HG02885 (cell line): ENCODE data around the gene B3GALT4.
A peak's percentile ranks its signal among the peaks of the same experiment; 100 is the strongest.
"Not testable (repeated sequence)": the region's sequence is repeated elsewhere in the genome, so short reads cannot be mapped to it uniquely, and the experiment has no call there.

Experiments used
- ATAC-seq: cut with Tn5 transposase; IDR thresholded peaks from one replicate; pipeline ENCODE4 v1.9.1; 2021; ENCODE audit warnings: mild to moderate bottlenecking; ENCODE audit not compliant: unreplicated experiment, poor library complexity

Gene B3GALT4, protein sequence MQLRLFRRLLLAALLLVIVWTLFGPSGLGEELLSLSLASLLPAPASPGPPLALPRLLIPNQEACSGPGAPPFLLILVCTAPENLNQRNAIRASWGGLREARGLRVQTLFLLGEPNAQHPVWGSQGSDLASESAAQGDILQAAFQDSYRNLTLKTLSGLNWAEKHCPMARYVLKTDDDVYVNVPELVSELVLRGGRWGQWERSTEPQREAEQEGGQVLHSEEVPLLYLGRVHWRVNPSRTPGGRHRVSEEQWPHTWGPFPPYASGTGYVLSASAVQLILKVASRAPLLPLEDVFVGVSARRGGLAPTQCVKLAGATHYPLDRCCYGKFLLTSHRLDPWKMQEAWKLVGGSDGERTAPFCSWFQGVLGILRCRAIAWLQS

DNA sequence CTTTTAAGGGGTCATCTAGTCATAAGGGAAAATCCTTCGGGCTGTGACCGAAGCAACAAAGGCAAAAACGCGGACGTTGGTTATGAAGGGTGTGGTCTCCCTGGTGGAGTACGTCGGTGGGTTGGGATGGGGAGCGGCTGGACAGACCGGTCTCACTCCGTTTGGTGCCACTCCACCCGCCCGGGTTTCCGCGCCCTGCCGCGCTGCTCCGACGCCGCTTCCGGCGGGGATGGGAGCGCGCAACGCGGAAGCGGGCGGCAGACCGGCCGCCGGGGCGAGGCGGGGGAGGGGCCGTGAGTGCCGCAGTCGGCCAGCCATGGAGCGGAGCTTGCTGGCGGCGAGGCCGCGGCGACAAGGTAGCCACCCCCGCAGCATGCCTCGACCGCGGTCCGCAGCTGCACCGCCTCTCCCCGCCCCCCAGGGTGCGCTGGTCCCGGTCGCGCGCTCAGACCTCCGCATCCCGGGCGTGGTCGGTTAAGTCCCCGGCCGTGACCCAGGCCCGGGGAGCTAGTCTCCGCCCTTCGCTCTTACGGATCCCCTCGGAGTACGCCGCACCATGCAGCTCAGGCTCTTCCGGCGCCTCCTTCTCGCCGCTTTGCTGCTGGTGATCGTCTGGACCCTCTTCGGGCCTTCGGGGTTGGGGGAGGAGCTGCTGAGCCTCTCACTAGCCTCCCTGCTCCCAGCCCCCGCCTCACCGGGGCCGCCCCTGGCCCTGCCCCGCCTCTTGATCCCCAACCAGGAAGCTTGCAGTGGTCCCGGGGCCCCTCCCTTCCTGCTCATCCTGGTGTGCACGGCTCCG, at the start of gene B3GALT4:
Gene B3GALT4 (plus strand): TSS at position 260 of the 799 bp plus-strand sequence. CDS start 297 bp downstream, at position 557.
- ATAC-seq, result peak; percentile 63

DNA sequence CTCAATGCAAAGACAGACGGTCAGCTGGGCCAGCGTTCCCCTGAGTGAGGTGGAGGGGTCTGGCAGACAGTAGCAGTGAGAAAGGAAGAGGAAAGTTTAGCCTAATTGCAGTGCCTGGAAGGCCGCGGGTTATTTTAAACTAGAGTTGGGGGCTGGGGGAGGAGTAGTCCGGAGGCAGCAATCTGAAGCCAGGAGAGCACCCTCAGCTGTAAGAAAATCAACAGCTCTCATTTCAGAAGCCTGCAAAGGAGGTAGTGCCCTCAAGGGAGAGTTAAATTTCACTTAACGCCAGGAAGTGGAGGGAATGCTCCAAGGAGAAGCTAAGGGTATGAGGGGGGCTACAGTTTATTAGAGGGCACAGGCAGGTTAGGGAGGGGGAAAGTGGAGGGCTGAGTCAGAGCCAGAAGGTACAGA, 41.7 kb upstream of the B3GALT4 start:
- ATAC-seq, result no peak

DNA sequence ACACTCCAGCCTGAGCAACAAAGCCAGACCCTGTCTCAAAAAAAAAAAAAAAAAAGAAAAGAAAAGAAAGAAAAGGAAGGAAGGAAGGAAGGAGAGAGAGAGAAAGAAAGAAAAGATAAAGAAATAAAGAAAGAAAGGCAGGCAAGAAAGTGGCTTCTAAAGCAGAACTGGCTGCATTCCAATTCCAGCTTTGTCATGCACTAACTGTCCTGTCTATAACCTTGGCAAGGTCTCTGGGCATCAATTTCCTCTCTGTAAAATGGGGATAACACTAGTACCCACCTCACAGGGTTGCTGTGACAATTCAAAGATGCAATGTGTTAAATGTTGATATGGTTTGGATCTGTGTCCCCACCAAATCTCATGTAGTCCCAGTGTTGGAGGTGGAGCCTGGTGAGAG, 40.6 kb upstream of the B3GALT4 start:
- ATAC-seq, result no peak

DNA sequence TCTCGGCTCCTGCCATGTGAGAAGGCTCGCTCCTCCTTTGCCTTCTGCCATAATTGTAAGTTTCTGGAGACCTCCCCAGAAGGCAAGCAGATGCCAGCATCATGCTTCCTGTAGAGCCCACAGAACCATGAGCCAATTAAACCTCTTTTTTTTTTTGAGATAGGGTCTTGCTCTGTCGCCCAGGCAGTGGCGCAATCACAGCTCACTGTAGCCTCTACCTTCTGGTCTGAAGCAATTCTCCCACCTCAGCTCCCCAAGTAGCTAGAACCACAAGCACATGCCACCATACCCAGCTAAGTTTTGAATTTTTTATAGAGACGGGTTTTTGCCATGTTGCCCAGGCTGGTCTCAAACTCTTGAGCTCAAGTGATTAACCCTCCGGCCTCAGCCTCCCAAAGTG, 40.1 kb upstream of the B3GALT4 start:
- no peak for ATAC-seq

DNA sequence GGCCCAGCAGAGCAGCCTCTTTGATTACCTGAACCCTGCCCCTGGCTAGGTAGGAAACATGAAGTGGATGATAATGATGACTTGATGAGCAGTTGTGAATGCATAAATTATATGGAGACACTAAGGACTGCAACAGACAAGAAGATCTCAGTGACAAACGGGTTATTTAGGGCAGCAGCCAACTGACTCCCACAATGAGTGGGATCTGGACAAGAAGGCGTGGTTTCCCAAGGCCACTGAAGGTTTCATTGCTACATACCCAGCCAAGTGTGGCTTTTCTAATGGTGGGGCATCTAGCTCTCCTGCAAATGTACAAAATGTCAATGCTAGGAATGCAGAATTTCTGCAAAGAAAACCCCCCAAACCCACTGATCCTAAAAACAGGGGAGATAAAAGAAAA, 39.2 kb upstream of the B3GALT4 start:
- ATAC-seq, result no peak

DNA sequence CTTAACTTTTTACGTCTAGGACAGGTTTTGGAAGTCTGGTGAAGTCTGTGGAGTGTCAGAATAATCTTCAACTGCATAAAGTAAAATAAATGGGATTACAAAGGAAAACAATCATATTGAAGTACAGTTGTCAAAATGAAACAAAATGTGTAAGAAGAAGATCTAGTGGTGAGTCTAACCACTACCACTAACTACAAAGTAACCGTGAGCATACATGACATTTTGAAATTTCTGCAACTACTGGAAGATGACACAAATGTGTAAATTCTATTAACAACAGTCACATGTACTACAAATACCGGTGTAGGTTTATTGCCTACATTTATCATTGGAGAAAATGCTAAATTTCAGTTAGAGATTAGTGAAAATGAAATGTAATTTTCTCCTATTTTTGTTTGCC, 35.0 kb upstream of the B3GALT4 start:
- ATAC-seq, result no peak

DNA sequence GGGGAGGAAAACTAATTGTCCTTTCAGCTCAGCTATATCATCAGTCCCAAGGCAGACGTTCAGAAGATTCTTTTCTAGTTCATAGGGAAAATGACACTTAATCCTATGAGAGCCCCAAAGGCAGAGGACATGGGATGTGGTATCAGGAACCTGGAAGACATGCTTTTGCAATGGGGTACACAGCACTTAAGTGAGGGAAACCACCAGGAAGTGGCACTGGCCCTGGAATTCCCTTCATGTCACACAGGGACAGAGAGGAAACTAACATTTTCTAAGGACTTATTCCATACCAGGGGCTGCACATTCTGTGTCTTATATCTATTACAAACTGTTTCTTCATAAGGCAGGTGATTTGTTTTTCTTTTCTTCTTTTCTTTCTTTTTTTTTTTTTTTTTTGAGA, 33.4 kb upstream of the B3GALT4 start:
- ATAC-seq, result no peak

DNA sequence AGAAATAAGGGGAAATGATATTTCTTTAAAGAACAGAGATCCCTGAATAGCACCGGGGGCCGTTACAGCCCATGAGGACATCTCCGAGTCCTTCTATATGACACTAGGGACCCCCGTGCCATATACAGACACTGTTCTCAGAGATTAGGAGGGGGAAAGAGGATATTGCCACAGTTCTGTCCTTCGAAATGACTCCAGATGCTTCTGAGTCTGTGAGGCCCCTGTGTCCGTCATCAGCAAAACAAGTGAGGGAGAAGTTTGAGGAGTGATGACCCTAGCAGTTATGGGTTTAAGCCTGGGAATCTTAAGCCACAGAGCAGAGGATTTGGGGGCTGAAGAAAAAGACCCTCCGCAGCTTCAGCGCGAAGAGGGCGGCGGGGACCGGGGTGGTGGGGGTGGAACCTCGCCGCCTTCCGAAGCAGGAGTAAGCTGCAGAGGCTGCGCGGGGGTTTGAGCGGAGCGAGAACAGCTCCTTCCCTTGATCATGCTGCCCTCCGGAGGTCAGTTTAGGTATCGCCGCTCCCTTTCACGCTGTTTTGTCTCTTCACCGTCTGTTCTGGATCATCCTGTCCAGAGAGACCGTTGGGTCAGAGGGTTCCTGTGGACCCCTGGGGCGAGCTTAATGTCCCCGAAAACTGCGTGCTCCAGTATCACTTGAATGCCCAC, 28.8 kb upstream of the B3GALT4 start:
- no peak for ATAC-seq

DNA sequence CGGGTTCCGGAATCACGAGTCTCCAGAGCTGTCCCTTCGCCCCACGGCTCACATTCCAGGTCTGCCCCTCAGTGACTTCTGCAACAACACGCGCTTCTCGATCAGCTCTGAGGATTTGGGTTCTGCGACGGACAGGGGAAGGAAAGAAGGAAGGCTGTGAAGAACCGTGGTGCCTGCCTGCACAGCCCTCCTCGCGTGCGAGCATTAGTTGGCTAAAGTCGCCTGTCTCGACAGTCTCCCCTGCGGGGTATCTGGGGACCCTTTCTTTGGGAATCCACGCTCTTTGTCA, 28.3 kb upstream of the B3GALT4 start:
- ATAC-seq, result no peak

DNA sequence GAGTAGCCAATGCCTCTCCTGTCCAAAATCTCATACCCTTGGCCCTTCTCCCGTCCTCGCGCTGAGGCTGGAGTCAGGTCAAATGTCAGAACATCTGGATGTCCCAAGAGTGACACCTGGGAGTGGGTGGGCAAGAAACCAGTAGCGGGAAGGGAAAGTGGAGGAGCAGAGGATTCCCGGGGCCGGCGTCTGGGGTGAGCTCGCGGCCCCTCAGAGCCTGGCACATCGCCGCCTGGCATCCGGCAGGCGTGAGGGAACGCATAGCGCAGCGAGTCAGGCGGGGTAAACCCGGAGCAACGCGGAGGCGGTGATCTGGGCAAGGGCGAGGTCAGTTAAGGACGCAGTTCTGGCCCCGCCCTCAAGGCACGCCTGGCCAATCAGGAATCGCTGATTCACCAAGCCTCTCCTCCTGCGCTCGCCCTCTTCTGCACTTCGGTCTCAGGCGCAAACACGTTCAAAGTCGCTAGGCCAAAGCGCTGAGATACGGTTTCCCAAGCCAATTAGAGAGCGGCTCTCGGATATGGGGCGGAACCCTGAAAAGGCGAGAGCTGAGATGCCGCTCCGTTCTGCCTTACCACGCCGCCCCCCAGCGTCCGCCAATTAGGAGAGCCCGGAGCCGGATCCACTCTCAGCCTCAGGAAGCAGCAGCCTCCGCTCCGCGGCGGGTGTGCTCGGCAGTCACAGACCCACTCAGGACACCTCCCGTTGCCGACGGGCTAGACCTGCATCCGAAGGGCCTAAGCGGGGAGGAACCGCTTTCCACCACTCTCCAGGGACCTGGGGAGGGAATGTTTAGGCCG, 27.8 kb upstream of the B3GALT4 start:
- peak; percentile 90 for ATAC-seq

DNA sequence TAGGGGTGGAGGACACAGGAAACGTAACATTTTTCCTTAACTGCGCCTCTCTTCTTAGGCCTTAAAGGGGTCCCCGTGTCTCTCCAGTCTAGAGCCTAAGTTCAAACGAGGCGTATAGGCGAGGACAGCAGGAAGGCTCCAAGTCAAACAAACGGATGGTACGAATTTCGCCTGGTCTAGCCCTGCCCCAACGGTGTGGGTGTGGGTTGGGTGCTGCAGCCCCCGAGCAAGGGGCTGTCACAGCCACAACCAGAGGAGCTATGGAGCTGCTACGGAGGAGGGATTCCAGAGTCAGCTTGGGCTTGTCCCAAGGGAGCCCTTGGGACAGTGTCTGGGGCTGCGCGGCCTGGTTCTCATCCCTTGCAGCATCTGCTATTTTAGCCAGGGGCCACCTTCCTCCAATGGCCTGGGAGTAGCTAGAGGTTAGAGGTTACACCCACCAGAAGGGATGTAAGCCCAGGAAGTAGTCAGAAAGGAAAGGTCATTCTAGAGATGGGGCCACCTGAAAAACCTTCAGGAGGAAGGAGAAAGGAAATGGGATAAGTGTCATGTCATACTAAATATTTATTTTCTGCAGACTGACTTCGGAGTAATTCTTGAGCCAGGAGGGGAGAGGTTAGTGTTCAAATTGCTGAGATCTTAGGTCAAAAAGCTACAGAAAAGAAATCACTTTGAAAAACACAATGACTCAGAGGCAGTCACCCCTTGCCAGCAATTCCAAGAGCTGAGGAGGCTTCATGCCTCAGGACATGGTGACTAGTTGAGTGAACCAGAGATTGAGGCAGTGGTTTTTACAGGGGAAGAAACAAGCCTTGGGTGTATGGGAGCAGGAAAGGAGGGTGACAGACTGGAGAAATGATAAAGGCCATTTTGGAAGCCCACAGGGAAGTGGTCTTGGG, 26.9 kb upstream of the B3GALT4 start:
- ATAC-seq, result no peak

DNA sequence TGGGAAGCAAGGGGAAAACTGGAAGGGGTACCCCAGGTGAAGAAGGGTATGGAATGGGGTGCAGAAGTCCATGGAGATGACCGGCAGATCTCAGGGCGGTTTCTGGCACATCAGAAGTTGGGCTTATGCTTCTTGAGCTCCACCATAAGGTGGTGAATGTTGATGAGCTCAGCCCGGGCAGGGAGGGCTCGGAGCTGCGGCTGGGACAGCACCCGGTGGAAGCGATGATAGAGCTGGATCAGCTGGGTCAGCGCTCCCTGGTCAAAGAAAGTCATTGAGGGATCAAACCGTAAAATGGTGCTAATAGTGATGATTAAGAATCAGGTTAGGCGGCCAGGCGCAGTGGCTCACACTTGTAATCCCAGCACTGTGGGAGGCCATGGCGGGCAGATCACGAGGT, 26.2 kb upstream of the B3GALT4 start:
- ATAC-seq, result no peak

DNA sequence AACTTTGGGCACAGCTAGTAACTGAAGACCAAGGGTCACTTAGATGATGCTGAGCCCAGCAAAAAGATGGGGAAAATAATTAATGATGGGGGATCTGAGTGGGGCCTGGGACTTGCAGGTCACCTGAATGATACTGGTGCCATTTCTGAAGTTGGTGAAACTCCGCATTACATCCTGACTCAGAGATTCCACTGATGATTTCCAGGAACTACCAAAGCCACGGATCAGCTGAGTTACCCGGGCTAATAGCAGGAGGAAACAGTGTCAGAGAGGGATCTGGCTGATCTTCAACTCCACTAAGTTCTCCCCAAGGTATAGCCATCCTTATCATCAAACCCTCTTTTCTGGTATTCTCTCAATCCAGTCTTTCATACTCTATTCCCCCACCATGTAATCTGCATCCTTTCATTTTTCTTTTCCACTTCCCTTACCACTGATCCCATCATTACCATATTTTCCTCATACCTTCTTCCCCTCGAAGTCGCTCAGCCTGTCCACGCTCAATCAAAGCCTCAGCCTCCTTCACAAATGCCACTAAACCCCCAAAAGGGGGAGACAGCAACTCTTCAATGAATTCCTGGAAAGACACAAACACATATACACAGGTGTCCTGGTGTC, 25.4 kb upstream of the B3GALT4 start:
- ATAC-seq, result no peak

DNA sequence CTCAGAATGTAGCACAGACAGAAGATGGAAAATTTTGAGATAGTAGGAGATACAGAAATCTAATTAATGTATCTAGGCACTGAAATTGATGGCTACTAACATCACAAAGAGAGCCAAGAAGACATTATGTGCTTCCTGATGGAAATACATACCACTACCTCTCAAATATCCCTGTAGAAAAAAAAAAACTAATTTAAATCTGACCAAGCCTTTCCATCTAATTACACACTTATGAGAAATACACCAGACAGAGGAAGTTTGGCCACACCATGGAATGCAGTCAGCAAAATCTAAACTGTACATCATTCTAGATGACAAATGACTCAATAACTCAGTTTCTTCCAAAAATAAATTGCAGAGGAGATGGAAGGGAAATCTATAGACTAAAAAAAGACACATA, 24.2 kb upstream of the B3GALT4 start:
- no peak for ATAC-seq

DNA sequence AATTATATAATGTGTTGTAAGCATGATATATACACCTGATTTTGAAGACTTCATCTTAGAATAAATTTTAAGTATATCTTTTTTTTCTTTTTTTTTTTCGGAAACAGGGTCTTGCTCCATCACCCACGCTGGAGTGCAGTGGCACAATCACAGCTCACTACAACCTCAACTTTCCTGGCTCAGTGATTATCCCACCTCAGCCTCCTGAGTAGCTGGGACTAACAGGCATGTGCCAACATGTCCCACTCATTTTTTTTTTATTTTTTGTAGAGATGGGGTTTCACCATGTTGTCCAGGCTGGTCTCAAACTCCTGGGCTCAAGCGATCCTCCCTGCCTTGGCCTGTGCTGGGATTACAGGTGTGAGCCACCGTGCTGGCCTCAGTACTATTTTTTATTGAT, 22.3 kb upstream of the B3GALT4 start:
- no peak for ATAC-seq

DNA sequence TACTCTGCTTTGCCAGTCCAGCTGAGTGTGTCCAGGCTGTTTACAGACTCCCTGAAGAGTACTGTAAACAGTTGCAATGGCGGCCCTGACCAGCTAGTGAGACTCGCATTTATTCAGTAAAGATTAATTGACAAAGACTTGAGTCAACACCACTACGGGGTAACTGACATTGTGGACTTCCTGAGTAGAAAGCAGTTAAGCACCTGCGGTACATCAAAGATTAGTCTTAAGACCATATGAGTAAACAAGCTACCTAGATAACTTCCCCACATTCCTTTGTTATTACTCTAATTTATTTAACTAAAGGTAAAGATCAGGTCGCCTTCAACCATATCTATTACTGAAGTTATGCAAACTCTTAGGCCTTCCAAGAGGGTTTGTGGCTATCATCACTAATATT, 17.9 kb upstream of the B3GALT4 start:
- no peak for ATAC-seq

DNA sequence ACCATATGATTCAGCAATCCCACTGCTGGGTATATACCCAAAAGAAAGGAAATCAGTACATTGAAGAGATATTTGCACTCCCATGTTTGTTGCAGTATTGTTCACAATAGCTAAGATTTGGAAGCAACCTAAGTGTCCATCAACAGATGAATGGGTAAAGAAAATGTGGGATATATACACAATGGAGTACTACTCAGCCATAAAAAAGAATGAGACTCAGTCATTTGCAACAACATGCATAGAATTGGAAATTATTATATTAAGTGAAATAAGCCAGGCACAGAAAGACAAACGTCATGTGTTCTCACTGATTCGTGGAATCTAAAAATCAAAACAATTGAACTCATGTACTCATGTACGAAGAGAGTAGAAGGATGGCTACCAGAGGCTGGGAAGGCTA, 14.4 kb upstream of the B3GALT4 start:
- ATAC-seq, result not testable (repeated sequence)

DNA sequence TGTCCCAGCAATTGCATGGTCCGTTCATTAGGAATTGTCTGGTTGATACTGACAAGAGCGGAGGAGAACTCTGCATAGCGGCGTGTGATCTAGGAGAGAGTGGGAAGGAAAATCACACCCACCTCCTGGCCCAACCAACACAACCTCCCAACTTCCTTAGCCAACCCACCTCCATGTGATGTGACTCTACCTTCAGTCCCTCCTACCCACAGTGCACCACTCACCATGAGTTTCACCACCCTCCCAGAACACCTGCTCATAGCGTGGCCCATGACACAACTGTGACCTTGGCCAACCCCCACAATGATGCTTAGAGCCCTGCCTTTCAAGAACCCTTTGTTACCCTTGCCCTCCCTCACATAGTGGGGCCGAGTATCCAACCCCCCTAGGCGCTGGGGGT, 12.9 kb upstream of the B3GALT4 start:
- no peak for ATAC-seq

DNA sequence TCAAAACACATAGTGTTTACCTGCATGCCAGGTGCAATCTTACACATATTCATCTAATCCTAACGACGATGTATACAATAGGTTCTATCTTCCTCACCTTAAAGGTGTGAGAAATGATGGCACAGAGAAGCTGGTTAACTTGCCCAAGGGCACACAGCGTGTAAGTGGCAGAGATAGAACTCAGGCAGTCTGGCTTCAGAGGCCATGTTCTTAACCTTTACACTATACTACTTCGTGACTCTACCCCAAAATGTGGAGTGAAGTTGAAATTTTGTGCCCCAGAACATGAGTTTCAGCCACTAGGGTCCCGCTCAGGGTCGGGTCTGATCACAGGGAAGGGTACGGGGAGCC, 5.8 kb upstream of the B3GALT4 start:
- peak; percentile 12 for ATAC-seq
